Activated naive CD4-positive, alpha-beta T cell treated with anti-CD3 and anti-CD28 coated beads, Interleukin-2, amount 50 U/mL, for 16 hours (primary cell): ENCODE results near the gene TMEM132D.

ENCODE experiments used
- DNase-seq: peaks from one replicate; pipeline ENCODE4 v3.0.0-alpha.2; 2020

The TMEM132D gene

GRCh38 chr12:129641926-129642325 lies 261.9 kb downstream of the TMEM132D start:
- DNase-seq, result no peak

DNA sequence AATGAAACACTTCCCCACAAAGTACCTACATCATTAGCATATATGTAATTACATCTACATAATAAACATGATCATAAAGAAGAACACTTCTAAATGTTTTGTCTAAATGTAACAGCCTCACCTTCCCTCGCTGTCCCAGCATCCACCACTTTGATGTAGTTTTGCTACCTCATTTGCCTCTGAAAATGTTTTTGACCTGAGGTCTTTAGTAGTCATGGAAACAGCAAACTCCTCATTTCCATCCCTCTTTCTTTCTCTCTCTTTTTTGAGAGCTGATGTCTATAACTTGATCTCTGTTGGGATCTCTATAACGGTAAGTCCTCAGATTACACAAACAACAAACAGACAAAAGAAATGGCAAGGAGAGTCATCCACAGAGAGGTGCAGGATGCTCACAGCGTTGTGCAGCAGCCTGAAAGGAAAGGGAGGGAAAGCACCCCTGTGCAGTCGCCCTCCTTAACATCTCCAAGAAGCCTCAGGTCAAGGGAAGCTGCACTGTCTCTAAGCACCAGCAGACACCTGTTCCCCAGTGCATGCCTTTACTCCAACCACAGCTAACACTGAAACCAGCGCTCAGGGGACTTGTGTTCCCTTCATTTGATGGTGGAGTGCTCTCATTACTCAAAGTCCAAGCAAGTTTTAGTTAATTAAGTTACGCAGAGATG lies 268.7 kb downstream of the TMEM132D start:
- DNase-seq, result no peak

GRCh38 chr12:129631316-129631715 lies 272.5 kb downstream of the TMEM132D start:
- no peak for DNase-seq

- no peak for DNase-seq
Measured at GRCh38 chr12:129629901-129630300, 273.9 kb downstream of the TMEM132D start.

DNA sequence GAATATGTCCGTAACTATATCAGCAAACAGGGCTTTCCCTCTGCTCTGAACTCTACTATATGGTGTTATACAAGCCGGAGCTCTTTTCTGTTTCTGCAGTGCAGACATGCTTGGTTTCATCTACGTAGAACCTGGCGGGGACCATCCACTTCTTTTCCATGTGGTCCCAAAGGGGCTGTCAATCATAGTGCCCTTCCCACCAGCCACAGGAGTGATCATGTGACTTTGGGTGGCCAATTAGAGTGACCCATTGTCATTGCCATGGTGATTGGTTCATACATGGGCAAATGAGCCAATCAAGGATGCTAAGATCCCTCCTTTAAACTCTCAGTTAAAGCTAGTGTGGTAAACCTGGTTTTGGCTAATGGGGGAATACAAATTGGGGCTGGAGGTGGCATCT lies 281.3 kb downstream of the TMEM132D start:
- DNase-seq, result no peak

GRCh38 chr12:129619271-129619670 lies 284.6 kb downstream of the TMEM132D start:
- DNase-seq, result no peak

GRCh38 chr12:129617849-129618248 lies 286.0 kb downstream of the TMEM132D start:
- DNase-seq, result no peak

DNA sequence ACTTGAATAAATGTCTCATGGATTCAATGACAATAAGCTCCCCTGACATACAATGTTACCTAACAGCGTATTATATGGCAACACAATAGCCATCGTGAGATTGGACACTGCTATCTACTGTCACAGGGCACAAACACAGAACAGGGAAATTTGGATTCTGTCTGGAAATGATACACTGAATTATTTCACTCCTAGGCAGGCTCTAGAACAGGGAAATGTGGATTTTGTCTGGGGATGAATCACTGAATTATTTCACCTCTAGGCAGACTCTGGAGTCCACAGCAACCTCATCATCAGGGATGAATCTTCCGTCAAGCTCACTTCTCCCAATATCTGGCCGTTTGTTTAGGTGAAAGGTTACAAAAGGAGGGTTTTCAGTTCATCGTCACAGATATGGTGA lies 288.8 kb downstream of the TMEM132D start:
- no peak for DNase-seq

DNA sequence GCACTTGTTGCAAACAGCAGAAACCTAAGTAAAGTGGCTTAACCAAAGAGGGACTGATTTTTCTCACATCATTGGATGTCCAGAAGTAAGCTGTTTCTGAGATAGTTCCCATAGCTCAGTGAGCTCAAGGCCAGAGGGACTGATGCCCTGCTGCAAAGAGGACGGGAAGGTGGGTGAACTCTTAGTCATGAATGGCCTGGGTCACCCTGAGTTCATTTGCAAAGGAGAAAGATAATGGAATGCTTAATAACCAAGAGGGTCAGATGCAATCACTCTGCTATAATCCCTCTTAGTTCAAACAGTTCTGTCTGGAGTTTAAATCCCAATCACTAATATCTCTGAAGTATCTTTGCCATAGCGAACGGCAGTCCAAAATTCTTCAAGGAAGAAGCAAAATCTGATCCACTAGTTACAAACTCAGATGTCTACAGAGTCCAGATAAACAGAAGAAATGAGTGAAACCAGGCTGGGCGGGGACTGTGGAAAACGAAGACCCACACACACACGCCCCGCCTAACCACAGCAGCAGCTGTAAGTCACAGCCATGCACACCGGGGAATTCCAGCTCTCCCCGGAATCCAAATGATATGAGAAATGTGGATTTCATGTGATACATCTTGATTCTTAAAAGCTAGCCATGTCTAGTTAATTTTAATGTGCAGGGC lies 289.5 kb downstream of the TMEM132D start:
- DNase-seq, result no peak

GRCh38 chr12:129613314-129613713 lies 290.5 kb downstream of the TMEM132D start:
- no peak for DNase-seq

DNA sequence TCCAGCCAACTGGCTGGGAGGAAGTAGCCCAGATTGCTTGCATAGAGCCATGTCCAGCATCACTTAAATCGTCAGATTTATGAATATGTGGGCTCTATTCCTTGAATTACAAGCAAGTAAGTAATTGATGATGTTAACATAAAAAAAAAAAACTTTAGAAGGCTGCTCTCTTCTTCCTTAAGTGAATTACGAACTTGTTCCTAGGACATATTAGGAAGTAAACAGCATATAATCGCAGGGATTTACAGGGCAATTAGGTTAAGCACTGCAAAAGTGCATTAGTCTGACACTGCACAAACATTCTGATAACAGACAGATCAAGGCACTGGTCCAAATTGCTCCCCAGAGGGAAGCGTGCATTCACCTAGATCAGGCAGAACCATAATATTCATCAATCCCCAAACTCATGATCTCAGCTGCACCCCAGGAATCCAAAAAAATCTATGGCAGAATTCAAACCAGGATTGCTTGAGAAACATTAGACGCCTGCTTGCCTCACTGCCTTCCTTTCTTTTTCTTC lies 293.2 kb downstream of the TMEM132D start:
- no peak for DNase-seq

DNA sequence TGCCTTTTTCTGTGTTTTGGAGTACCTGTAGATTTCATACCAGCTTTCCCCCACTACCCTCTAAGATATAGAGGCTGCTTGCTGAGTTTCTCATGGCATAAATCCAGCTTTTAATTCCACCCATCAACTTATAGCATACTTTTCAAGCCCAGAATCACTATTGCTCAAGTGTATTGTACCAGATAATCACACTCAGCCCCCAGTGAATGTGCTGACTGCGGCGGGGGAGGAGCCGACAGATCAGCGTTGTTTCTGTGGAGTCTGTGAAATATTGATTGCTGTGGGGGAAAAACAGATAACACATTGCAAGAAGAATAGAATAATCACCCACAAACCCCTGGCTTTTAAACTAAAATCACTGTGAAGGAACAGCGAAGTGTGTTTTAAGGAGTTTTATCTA lies 296.1 kb downstream of the TMEM132D start:
- DNase-seq, result no peak

GRCh38 chr12:129607301-129607700 lies 296.5 kb downstream of the TMEM132D start:
- DNase-seq, result no peak

DNA sequence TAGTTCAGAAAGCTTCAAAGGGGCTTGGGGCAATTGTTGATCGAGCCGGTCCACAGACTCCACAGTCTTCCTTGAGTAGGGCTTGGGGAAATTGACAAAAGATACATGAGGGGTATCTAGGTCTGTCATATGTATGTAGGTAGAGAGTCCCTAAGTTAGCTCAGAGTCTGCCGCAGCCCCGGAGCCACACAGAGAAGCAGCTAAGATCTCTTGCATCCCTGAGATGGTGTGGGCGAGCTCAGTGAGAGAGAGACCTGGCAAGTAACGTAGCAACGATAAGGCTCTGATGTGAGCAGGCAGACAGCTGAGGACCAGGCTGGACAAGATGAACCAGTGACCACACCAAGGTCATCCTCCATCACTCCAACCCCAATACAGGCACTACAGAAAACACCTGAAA lies 297.6 kb downstream of the TMEM132D start:
- no peak for DNase-seq

- no peak for DNase-seq
Measured at GRCh38 chr12:129605666-129606065, 298.2 kb downstream of the TMEM132D start.

DNA sequence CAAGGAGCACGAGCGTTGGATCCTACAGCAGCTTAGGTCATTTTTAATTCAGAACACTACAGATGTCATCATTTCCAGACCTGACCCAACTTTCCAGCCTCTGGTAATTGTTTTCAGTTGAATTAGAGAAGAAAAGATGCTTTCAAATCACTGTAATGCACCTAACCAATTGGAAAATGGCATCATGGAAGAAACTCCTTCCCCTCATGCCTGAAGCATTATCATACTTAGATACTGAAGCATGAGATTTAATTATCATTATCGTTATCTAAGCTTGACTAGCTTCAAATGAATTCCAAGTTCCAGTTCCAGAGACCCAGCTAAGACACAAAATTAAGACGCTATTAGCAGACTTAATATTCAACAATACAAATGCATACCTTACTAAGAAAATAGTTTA lies 299.3 kb downstream of the TMEM132D start:
- no peak for DNase-seq

DNA sequence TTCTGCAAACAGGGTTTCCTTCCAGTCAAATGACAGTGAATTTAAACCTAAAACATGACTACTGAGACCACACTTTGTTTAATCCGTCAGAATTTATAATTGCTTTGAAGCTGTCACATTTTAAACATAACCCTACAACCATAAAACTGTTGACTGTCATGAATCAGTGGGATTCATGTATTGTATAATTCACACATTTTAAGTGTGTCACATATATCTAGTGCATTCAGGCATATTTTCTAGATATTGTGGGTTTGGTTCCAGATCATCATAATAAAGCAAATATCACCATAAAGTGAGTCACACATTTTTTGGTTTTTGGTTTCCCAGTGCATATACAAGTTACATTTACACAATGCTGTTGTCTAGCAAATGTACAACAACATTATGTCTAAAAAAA lies 304.4 kb downstream of the TMEM132D start:
- no peak for DNase-seq

GRCh38 chr12:129594098-129594497 lies 309.7 kb downstream of the TMEM132D start:
- no peak for DNase-seq

DNA sequence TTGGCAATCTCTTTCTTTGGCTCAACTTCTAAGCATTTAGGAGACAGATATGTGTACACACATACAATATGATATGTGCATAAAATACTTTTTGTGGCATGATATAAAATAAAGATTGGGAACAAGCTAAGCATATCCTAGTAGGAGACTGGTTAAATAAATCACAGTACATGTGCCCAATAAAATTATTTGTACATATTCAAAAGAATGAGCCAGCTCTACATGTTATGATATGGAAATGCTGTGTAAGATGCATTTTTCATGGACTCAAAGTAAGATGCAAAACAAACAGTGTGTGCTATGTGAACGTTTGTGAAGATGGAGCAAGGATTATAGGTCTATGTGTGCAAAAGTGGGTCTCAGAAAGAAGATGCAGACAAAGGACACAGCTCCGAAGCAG lies 311.4 kb downstream of the TMEM132D start:
- no peak for DNase-seq

- no peak for DNase-seq
Measured at GRCh38 chr12:129589503-129589902, 314.3 kb downstream of the TMEM132D start.

DNA sequence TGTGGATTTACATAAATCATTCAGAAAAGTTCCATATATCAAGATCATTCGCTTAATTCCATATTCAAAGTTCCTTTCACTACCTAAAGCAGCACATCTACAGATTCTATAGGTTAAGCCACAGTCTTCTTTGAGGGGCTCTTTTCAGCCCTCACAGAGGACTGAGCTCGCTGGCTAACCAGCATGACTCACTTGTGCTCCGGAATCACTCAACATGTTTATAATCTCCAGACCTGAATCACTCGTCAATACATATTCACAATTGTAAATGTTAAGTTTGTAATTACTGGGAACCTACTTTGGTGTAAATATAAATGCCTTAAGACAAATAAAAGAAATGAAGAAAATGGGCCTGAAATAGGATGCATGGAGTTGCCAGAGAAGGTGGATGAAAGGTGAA lies 315.7 kb downstream of the TMEM132D start:
- no peak for DNase-seq

DNA sequence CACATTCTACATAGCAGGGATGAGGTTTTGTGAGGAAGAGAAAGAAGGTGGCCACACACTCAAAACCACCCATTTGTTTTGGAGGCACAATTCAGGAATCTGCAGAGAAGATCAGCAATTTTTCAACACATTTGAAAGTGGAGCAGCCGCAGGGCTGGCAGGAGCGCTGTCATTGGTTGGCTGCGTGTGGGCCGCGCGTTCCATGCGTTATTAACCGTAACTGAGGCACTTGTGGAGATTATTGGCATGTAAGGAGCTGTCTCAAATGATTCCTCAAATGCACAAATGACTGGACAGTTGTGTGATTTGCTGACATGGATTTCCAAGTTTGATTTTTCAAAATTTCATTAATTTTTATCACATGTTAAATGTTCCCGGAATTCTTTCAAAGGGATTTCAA lies 318.5 kb downstream of the TMEM132D start:
- no peak for DNase-seq

GRCh38 chr12:129579879-129580278 lies 323.9 kb downstream of the TMEM132D start:
- DNase-seq, result no peak

DNA sequence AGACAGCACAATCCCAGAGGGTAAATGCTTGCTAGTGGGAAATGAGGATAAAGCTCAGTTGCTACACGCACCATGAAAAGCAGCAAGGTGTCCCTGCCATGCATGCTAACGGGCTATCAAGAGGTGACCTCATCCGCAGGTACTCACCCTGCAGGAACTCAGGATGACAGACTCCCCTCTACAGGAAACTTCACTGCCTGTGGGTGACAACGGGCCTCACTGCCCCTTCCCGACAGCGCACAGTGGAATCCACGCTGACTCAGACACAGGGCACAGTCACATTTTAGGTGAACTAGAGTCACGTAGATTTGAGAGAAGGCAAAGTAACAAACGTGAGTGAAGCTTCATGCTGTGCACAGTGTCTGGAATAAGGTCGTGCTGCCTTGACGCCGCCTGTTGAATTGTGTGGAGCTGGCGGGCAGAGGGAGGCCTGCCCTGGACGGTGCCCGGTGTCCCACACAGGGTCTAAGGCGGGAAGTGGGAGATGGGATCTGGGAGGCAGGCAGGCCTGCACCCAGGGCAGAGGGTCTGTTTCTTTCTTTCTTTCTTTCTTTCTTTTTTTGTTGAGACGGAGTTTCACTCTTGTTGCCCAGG lies 331.8 kb downstream of the TMEM132D start:
- DNase-seq, result no peak
